Peyer's patch (tissue), 4 donors: ENCODE data around the gene POLR1A. TPM values are rescaled to one million over a fixed set of nuclear protein-coding genes. Genes with fewer than 3 reads are reported as not detected.

ENCODE experiments used
- DNase-seq, 3 donors: peaks; one replicate each; pipeline ENCODE4 v3.0.0-alpha.2; 2017 to 2019
- H3K27ac ChIP-seq, 4 donors: fragments of 200-600 bp; sonication (generic); one replicate each; pipeline ENCODE4 v1.5.1; 2016 to 2019
- H3K27me3 ChIP-seq, 2 donors: fragments of 200-600 bp; sonication (generic); one replicate each; pipeline ENCODE4 v1.5.1; 2019
- H3K36me3 ChIP-seq, 3 donors: fragments of 200-600 bp; sonication (generic); one replicate each; pipeline ENCODE4 v1.5.1; 2016 to 2019
- H3K4me1 ChIP-seq, 4 donors: fragments of 200-600 bp; sonication (generic); one replicate each; pipeline ENCODE4 v1.5.1; 2016 to 2019
- H3K4me3 ChIP-seq, 4 donors: fragments of 200-600 bp; sonication (generic); 1 replicate in 3 of 4; 2 replicates in 1 of 4; pipeline ENCODE4 v1.5.1; 2016 to 2019; ENCODE audit warnings: mild to moderate bottlenecking in 1 of 4
- H3K9me3 ChIP-seq, 4 donors: fragments of 200-600 bp; sonication (generic); one replicate each; pipeline ENCODE4 v1.5.1; 2016 to 2019; ENCODE audit warnings: mild to moderate bottlenecking in 1 of 4
- POLR2A ChIP-seq, 2 donors: fragments of 450-650 bp; IDR thresholded peaks; one replicate each; pipeline ENCODE4 v1.5.1; 2017; ENCODE audit warnings: antibody characterized with exemption in 2 of 2, mild to moderate bottlenecking in 2 of 2, moderate library complexity in 2 of 2
- total RNA-seq, 4 donors: library from RNA; depleted of rRNA; stranded (reverse); fragments of >200 nt; gene quantifications; one replicate each; pipeline ENCODE4 v1.1.0, GENCODE V29; 2016
- TF ChIP-seq, protein P1 (sequence below), 6 experiments: fragments of 450-650 bp in 4 of 6; fragments of 200-600 bp in 2 of 6; sonication (generic) in 1 of 6; IDR thresholded peaks; one replicate each; pipeline ENCODE4 v1.5.1; 2017 to 2019; ENCODE audit warnings: antibody characterized with exemption in 6 of 6, mild to moderate bottlenecking in 3 of 6, moderate library complexity in 1 of 6

The POLR1A gene
- total RNA-seq, 4 donors from 2014 or later, result 9.1 to 27.2 (median 15.4) TPM

DNA sequence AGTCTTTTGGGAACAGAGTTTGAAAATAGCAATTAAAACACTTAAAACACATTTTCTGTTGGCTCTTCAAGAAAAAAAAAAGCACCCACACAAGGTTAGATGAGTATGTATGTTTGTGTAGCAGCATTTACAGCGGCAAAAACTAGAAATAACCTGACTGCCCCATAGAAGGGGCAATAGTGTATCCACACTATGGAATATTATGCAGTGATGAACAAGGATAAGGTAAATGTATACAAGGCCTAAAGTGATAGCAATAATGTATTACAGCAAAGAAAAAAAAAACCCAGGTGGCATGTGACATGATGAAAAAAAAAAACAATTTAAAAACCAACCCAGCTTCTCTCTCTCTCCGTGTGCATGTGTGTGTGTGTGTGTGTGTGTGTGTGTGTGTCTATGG, 34.8 kb downstream of the POLR1A start:
- Histone ChIP-seq H3K4me1 (no peaks in the 10 kb centered on the region), H3K9me3 (no peaks in the 10 kb centered on the region), H3K27me3 (no peaks in the 10 kb centered on the region), H3K27ac (no peak overlapping the region), H3K4me3 (no peak overlapping the region), H3K36me3 (peaks cover 0 to 51% (median 0%) of the 10 kb centered on the region in 3 donors)
- DNase-seq, result no peak
- no peak for TF ChIP-seq POLR2A (IDR thresholded peaks at IDR 0.05)
- TF ChIP-seq, protein P1, sequence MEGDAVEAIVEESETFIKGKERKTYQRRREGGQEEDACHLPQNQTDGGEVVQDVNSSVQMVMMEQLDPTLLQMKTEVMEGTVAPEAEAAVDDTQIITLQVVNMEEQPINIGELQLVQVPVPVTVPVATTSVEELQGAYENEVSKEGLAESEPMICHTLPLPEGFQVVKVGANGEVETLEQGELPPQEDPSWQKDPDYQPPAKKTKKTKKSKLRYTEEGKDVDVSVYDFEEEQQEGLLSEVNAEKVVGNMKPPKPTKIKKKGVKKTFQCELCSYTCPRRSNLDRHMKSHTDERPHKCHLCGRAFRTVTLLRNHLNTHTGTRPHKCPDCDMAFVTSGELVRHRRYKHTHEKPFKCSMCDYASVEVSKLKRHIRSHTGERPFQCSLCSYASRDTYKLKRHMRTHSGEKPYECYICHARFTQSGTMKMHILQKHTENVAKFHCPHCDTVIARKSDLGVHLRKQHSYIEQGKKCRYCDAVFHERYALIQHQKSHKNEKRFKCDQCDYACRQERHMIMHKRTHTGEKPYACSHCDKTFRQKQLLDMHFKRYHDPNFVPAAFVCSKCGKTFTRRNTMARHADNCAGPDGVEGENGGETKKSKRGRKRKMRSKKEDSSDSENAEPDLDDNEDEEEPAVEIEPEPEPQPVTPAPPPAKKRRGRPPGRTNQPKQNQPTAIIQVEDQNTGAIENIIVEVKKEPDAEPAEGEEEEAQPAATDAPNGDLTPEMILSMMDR (IDR thresholded peaks at IDR 0.05), result no peak

DNA sequence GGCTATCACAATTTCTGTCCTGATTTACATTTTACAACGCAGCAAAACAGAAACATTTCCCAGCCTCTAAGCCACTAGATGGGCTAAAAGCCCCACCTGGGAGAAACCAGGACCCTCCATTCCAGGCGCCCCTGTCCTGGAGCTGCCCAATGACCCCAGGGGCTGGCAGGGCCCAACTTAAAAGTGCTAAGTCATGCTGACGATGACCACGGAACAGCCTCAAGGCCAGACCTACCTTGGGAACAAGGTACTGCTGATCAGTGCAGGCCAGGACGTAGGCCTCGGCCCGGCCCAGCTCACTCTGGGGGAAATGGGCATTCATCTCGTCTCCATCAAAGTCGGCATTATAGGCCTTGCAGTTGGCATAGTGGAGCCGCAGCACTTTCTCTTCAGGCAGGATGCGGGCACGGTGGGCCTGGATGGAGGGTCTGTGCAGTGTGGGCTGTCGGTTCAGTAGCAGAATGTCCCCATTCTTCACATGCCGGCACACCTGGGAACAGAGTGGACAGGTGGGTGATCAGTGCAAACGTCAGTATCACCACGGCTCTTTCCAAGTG, 35.8 kb downstream of the POLR1A start:
- no peak for DNase-seq
- peaks cover 0 to 60% (median 0%) of the 10 kb centered on the region in 3 donors for H3K36me3 ChIP-seq

DNA sequence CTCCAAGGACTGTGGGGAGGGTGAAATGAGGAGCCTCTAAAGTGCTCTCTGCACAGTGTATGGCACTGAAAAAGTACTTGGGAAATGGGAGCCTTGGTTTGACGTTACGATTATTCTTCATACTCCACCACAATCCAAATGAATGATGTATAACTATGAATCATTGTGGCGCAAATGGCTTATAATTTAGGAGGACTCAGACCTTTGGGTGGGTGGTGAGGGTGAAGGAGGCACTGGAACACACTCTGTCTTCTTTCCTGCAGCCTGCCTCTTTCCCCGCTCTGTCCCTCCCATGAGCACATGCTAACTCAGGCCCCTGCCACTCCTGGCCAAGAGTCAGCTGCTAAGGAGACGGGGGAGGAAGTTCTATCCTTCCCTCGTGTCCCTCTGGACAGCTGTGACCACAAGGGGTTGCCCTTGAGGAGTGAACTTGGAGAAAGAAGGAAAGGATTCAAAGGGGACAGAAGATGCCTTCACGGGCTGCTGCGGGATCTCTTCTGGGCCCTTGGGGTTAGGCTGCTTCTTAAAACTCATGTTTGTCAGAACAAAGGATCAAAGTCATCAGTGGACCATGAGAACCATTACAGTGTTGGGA, 36.5 kb downstream of the POLR1A start:
- Histone ChIP-seq H3K4me1 (no peaks in the 10 kb centered on the region), H3K9me3 (no peaks in the 10 kb centered on the region), H3K36me3 (peaks cover 0 to 60% (median 0%) of the 10 kb centered on the region in 3 donors), H3K27ac (no peak overlapping the region), H3K4me3 (no peak overlapping the region), H3K27me3 (no peaks in the 10 kb centered on the region)
- peak in 1 of 3 donors; percentile 6 for DNase-seq
- TF ChIP-seq POLR2A (IDR thresholded peaks at IDR 0.05), result no peak
- TF ChIP-seq, protein P1 (IDR thresholded peaks at IDR 0.05), result no peak

More for the DNA sequence above, 35.8 kb downstream of the POLR1A start:
- Histone ChIP-seq H3K27me3 (no peaks in the 10 kb centered on the region), H3K4me3 (no peak overlapping the region), H3K4me1 (no peaks in the 10 kb centered on the region), H3K27ac (no peak overlapping the region), H3K9me3 (no peaks in the 10 kb centered on the region)
- TF ChIP-seq, protein P1 (IDR thresholded peaks at IDR 0.05), result no peak
- no peak for TF ChIP-seq POLR2A (IDR thresholded peaks at IDR 0.05)

DNA sequence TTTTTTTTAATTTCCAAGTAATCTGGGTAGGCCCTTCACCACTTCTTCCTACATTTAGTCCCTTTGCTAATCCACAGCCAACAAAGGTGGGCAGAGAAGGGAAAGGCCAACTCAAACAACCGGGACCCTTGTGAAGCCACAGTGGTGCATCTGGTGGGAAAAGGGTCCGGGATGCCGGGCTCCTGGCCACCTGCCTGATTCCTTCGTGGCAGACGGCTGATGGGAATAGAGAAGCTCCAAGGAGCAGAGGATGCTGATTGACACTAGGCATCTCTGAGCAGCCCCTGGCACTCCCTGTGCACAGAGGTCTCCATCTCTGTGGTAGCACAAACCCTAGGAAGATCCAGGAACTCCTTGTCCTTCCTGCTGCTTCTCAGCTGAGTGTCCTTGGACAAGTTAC, 37.0 kb downstream of the POLR1A start:
- no peaks in the 10 kb centered on the region for H3K4me1 ChIP-seq
- peaks cover 0 to 60% (median 0%) of the 10 kb centered on the region in 3 donors for H3K36me3 ChIP-seq
- H3K27ac ChIP-seq, result peak overlapping the region in 1 of 4 donors; percentile 53
- DNase-seq, result peak in 1 of 3 donors; percentile 9
- H3K27me3 ChIP-seq, result no peaks in the 10 kb centered on the region
- H3K4me3 ChIP-seq, result no peak overlapping the region
- no peak for TF ChIP-seq POLR2A (IDR thresholded peaks at IDR 0.05)
- TF ChIP-seq, protein P1 (IDR thresholded peaks at IDR 0.05), result no peak
- no peaks in the 10 kb centered on the region for H3K9me3 ChIP-seq

DNA sequence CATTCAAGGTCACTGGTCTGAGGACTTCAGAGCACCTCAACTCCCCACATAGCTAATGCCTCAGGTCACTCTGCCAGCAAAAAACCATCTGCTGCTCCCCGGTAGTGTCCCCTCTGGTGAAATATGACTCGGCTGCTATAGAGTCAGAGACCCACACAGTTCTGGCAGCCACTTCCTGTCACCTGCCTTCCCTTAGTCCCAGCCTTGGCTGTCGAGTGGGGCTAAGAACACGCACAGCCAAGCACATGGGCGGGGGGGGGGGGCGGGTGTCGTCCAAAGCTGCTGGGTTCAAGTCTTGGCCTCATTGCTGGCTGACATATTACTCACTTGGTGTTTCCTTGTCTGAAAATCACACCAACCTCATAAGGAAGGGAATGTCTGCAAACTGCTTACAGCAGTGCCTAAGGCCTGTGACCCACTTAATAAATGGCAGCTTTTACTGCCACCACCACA, 37.5 kb downstream of the POLR1A start:
- TF ChIP-seq POLR2A (IDR thresholded peaks at IDR 0.05), result no peak
- TF ChIP-seq, protein P1 (IDR thresholded peaks at IDR 0.05), result no peak
- Histone ChIP-seq H3K36me3 (peaks cover 0 to 59% (median 0%) of the 10 kb centered on the region in 3 donors), H3K4me3 (no peak overlapping the region), H3K4me1 (no peaks in the 10 kb centered on the region), H3K27me3 (no peaks in the 10 kb centered on the region), H3K9me3 (no peaks in the 10 kb centered on the region), H3K27ac (peak overlapping the region in 1 of 4 donors; percentile 53)
- peak in 2 of 3 donors; percentile 72 to 76 for DNase-seq
